MCF 10A (cell line): ENCODE results near the gene LRRC23. TPM values are rescaled to one million over a fixed set of nuclear protein-coding genes. Genes with fewer than 3 reads are reported as not detected.

Experiments used
- BruUV-seq: library from RNA; stranded (reverse); fragments of 400-500 nt; replicated peaks from 2 replicates; lab custom pipeline; 2021; lab: Mats Ljungman, UMichigan
- CTCF ChIA-PET: fragments of 300-600 bp; sonication (Branson Sonifier 250); formaldehyde crosslinking; extraction: SDS; loops from one replicate; lab custom pipeline; 2021; ENCODE audit warnings: antibody characterized with exemption, inconsistent platforms; lab: Yijun Ruan, JAX
- POLR2A ChIA-PET: fragments of 300-600, 350-650 bp; sonication (Branson Sonifier 250); formaldehyde crosslinking; extraction: SDS; loops from one replicate; lab custom pipeline; 2020; ENCODE audit warnings: antibody characterized with exemption, inconsistent platforms; lab: Yijun Ruan, JAX
- DNase-seq: peaks from one replicate; pipeline ENCODE4 v3.0.0-alpha.2; 2018; ENCODE audit not compliant: unreplicated experiment
- H3K27ac Mint-ChIP-seq: one replicate; pipeline ENCODE4 v1.8.0; 2022; ENCODE audit warnings: mild to moderate bottlenecking, low read depth, mixed read lengths; ENCODE audit not compliant: unreplicated experiment
- H3K27me3 Mint-ChIP-seq: one replicate; pipeline ENCODE4 v1.8.0; 2022; ENCODE audit warnings: mixed read lengths; ENCODE audit not compliant: insufficient read depth, unreplicated experiment
- H3K36me3 Mint-ChIP-seq: one replicate; pipeline ENCODE4 v1.8.0; 2022; ENCODE audit warnings: mild to moderate bottlenecking, moderate library complexity, mixed read lengths; ENCODE audit not compliant: insufficient read depth, unreplicated experiment
- H3K4me1 Mint-ChIP-seq: one replicate; pipeline ENCODE4 v1.8.0; 2022; ENCODE audit warnings: mixed read lengths; ENCODE audit not compliant: insufficient read depth, unreplicated experiment
- H3K4me3 Mint-ChIP-seq: one replicate; pipeline ENCODE4 v1.8.0; 2022; ENCODE audit warnings: mild to moderate bottlenecking, moderate library complexity, mixed read lengths; ENCODE audit not compliant: unreplicated experiment
- H3K9me3 Mint-ChIP-seq: one replicate; pipeline ENCODE4 v1.8.0; 2022; ENCODE audit warnings: mixed read lengths; ENCODE audit not compliant: unreplicated experiment
- intact Hi-C: fragments of 100-400 bp; cut with micrococcal nuclease; formaldehyde crosslinking; loops from 2 replicates; pipeline ENCODE4 v1.14.1; 2022
- total RNA-seq: library from RNA; stranded (reverse); gene quantifications from 2 replicates; pipeline ENCODE4 v1.2.3, GENCODE V29; 2022
- TF ChIP-seq, protein P1 (sequence below): fragments of 200-600 bp; IDR thresholded peaks from one replicate; pipeline ENCODE4 v1.8.0; 2022; ENCODE audit warnings: antibody characterized with exemption, mild to moderate bottlenecking; ENCODE audit not compliant: unreplicated experiment

The LRRC23 gene
- total RNA-seq, 1 experiment from 2014 or later = 7.5 TPM

DNA sequence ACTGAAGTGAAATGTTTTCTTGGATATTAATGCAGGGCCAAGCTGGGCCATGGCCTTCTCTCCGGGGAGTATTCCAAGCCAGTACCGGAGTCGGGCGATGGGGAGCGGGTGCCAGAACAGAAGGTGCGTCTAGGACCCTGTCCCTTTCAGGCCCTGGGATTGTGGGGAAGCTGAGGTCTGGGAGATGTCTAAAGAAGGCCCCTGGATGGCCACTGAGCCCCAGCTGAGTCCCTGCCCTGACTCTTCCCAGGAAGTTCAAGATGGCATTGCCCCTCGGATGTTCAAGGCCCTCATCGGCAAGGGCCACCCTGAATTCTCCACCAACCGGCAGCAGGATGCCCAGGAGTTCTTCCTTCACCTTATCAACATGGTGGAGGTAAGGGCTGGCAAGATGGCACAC lies 44.5 kb upstream of the LRRC23 start:
- Mint-ChIP-seq H3K4me3 (no peak overlapping the region), H3K36me3 (peaks cover 79% of the 10 kb centered on the region), H3K27me3 (no peaks in the 10 kb centered on the region), H3K4me1 (no peaks in the 10 kb centered on the region), H3K9me3 (no peaks in the 10 kb centered on the region), H3K27ac (no peak overlapping the region)
- no peak for DNase-seq
- intact Hi-C loops = no loop called here
- TF ChIP-seq, protein P1, sequence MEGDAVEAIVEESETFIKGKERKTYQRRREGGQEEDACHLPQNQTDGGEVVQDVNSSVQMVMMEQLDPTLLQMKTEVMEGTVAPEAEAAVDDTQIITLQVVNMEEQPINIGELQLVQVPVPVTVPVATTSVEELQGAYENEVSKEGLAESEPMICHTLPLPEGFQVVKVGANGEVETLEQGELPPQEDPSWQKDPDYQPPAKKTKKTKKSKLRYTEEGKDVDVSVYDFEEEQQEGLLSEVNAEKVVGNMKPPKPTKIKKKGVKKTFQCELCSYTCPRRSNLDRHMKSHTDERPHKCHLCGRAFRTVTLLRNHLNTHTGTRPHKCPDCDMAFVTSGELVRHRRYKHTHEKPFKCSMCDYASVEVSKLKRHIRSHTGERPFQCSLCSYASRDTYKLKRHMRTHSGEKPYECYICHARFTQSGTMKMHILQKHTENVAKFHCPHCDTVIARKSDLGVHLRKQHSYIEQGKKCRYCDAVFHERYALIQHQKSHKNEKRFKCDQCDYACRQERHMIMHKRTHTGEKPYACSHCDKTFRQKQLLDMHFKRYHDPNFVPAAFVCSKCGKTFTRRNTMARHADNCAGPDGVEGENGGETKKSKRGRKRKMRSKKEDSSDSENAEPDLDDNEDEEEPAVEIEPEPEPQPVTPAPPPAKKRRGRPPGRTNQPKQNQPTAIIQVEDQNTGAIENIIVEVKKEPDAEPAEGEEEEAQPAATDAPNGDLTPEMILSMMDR = no peak
- ChIA-PET CTCF (interaction anchor here (1.4 to 2.7 kb wide), 2 partner anchors 9 to 32 kb away, joined by 7 to 13 read pairs; no protein-coding TSS in a partner anchor), POLR2A (interaction anchor here (0.6 to 1.5 kb wide), 2 partner anchors 12 to 171 kb away, joined by 3 read pairs; partner anchors contain the start of genes SPSB2 and ZNF384)
- no TSS peak for BruUV-seq

DNA sequence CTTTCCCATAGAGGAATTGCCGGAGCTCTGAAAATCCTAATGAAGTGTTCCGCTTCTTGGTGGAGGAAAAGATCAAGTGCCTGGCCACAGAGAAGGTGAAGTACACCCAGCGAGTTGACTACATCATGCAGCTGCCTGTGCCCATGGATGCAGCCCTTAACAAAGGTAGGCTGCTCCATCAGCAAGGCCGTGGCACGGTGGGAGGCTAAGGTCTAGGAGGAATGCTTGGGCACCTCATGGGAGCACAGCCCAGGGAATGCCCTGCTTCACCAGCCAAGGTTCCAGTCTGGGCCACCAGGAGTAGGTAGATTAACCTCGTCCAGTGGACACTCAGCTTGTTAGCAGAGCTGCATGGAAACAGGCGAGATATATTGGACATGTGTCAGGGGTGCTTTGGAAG lies 43.7 kb upstream of the LRRC23 start:
- BruUV-seq = no TSS peak
- Mint-ChIP-seq H3K27ac (no peak overlapping the region), H3K27me3 (no peaks in the 10 kb centered on the region)

DNA sequence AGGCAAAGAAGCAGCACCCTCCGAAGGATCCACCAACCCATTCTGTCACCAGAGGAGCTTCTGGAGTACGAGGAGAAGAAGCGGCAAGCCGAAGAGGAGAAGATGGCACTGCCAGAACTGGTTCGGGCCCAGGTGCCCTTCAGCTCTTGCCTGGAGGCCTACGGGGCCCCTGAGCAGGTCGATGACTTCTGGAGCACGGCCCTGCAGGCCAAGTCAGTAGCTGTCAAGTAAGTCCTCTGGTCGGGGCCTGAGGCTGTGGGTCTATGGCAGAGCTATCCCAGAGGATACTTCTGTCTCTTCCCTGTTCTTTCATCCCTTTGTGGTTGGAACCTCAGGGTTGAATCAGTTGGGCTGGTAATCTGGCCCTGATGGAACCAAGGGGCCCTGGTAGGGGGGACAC lies 43.2 kb upstream of the LRRC23 start:
- BruUV-seq = no TSS peak
- TF ChIP-seq, protein P1 = no peak
- ChIA-PET CTCF (interaction anchor here (0.7 to 1.4 kb wide), 5 partner anchors 11 to 126 kb away, joined by 3 to 7 read pairs (median 4); partner anchors contain the start of gene SPSB2), POLR2A (interaction anchor here (0.6 to 1.7 kb wide), 2 partner anchors 9 to 180 kb away, joined by 3 to 12 read pairs; partner anchors contain the start of genes CDCA3 and USP5)
- intact Hi-C loops = no loop called here
- no peaks in the 10 kb centered on the region for H3K9me3 Mint-ChIP-seq
- H3K27ac Mint-ChIP-seq = no peak overlapping the region
- H3K36me3 Mint-ChIP-seq = peaks cover 74% of the 10 kb centered on the region
- H3K4me1 Mint-ChIP-seq = peaks cover 2% of the 10 kb centered on the region
- no peaks in the 10 kb centered on the region for H3K27me3 Mint-ChIP-seq
- no peak overlapping the region for H3K4me3 Mint-ChIP-seq
- DNase-seq = no peak

More for the DNA sequence above, 43.7 kb upstream of the LRRC23 start:
- intact Hi-C loops = no loop called here
- POLR2A ChIA-PET = interaction anchor here (0.6 to 1.7 kb wide), 2 partner anchors 9 to 179 kb away, joined by 3 to 12 read pairs; partner anchors contain the start of genes CDCA3 and USP5
- Mint-ChIP-seq H3K36me3 (peaks cover 78% of the 10 kb centered on the region), H3K9me3 (no peaks in the 10 kb centered on the region), H3K4me1 (no peaks in the 10 kb centered on the region), H3K4me3 (no peak overlapping the region)
- CTCF ChIA-PET = interaction anchor here (0.7 to 1.4 kb wide), 4 partner anchors 12 to 64 kb away, joined by 4 to 7 read pairs (median 5); partner anchors contain the start of gene SPSB2
- no peak for DNase-seq
- TF ChIP-seq, protein P1 = no peak

DNA sequence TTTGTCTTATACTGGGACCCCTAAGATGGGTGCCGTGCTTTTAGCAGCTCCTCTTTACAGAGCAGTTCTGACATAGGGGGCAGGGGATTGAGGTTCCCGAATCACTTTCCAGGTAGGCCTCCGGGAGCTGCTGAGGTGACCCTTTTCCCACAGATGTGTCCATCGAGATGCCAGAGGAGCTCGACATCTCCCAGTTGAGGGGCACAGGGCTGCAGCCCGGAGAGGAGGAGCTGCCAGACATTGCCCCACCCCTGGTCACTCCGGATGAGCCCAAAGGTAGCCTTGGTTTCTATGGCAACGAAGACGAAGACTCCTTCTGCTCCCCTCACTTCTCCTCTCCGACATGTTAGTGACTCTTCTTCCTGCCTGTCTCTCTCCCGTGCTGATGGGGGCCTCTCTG lies 41.6 kb upstream of the LRRC23 start:
- no peak overlapping the region for H3K27ac Mint-ChIP-seq
- H3K9me3 Mint-ChIP-seq = no peaks in the 10 kb centered on the region
- ChIA-PET CTCF (interaction anchor here (2.0 kb wide), 1 partner anchor 9 kb away, joined by 10 read pairs; the partner anchor contains the start of gene SPSB2), POLR2A (interaction anchor here (0.9 kb wide), 1 partner anchor 10 kb away, joined by 5 read pairs; the partner anchor contains the start of gene USP5)
- peaks cover 6% of the 10 kb centered on the region for H3K4me1 Mint-ChIP-seq
- H3K27me3 Mint-ChIP-seq = no peaks in the 10 kb centered on the region
- BruUV-seq = no TSS peak
- no peak overlapping the region for H3K4me3 Mint-ChIP-seq
- peaks cover 62% of the 10 kb centered on the region for H3K36me3 Mint-ChIP-seq
- intact Hi-C loops = no loop called here
- DNase-seq = no peak
- TF ChIP-seq, protein P1 = no peak
